H9 (cell line): ENCODE measurements around the gene DCLRE1C. TPM values are rescaled to one million over a fixed set of nuclear protein-coding genes. Genes with fewer than 3 reads are reported as not detected.

Experiments
- DNase-seq: peaks from one replicate; pipeline ENCODE4 v3.0.0-alpha.2; 2017
- H2AFZ ChIP-seq: one replicate; pipeline ENCODE4 v1.6.1; 2013; ENCODE audit warnings: mild to moderate bottlenecking, low read length, control low read depth, moderate library complexity
- H2AK5ac ChIP-seq: 2 replicates; pipeline ENCODE4 v1.6.1; 2013; ENCODE audit warnings: low read length, control low read depth, mixed read lengths; ENCODE audit not compliant: insufficient read length
- H2BK120ac ChIP-seq: one replicate; pipeline ENCODE4 v1.6.1; 2013; ENCODE audit warnings: low read depth, mild to moderate bottlenecking, low read length, control low read depth, inconsistent platforms; ENCODE audit not compliant: poor library complexity, severe bottlenecking
- H2BK12ac ChIP-seq: 2 replicates; pipeline ENCODE4 v1.6.1; 2013; ENCODE audit warnings: low read length, control low read depth, mixed read lengths, low read depth; ENCODE audit not compliant: insufficient read length
- H2BK15ac ChIP-seq: 2 replicates; pipeline ENCODE4 v1.6.1; 2013; ENCODE audit warnings: low read depth, low read length, control low read depth
- H2BK20ac ChIP-seq: one replicate; pipeline ENCODE4 v1.6.1; 2013; ENCODE audit warnings: low read depth, mild to moderate bottlenecking, low read length, control low read depth, inconsistent platforms; ENCODE audit not compliant: poor library complexity, severe bottlenecking
- H2BK5ac ChIP-seq: 2 replicates; pipeline ENCODE4 v1.6.1; 2013; ENCODE audit warnings: low read length, control low read depth, mixed read lengths; ENCODE audit not compliant: insufficient read length
- H3K14ac ChIP-seq: 2 replicates; pipeline ENCODE4 v1.6.1; 2013; ENCODE audit warnings: low read length, control low read depth; ENCODE audit not compliant: insufficient read depth
- H3K18ac ChIP-seq: 2 replicates; pipeline ENCODE4 v1.6.1; 2013; ENCODE audit warnings: low read depth, mild to moderate bottlenecking, mixed read lengths, low read length, control low read depth; ENCODE audit not compliant: insufficient read length
- H3K23ac ChIP-seq: 2 replicates; pipeline ENCODE4 v1.6.1; 2013; ENCODE audit warnings: low read length, control low read depth, mixed read lengths, low read depth; ENCODE audit not compliant: insufficient read length
- H3K23me2 ChIP-seq: 2 replicates; pipeline ENCODE4 v1.6.1; 2013; ENCODE audit warnings: low read depth, mild to moderate bottlenecking, mixed read lengths, low read length, control low read depth; ENCODE audit not compliant: insufficient read length, poor library complexity, severe bottlenecking
- H3K27ac ChIP-seq: 2 replicates; pipeline ENCODE4 v1.5.1; 2013; ENCODE audit warnings: low read length, control low read depth, mixed read lengths, low read depth; ENCODE audit not compliant: insufficient read length
- H3K27me3 ChIP-seq: 2 replicates; pipeline ENCODE4 v1.6.1; 2013; ENCODE audit warnings: low read length, control low read depth, inconsistent platforms; ENCODE audit not compliant: insufficient read depth
- H3K4ac ChIP-seq: 2 replicates; pipeline ENCODE4 v1.6.1; 2013; ENCODE audit warnings: low read depth, mild to moderate bottlenecking, control low read depth, inconsistent platforms, low read length, moderate library complexity
- H3K4me1 ChIP-seq: 2 replicates; pipeline ENCODE4 v1.6.1; 2013; ENCODE audit warnings: low read length, control low read depth, inconsistent platforms; ENCODE audit not compliant: insufficient read depth
- H3K4me2 ChIP-seq: 2 replicates; pipeline ENCODE4 v1.6.1; 2013; ENCODE audit warnings: low read length, control low read depth, mixed read lengths; ENCODE audit not compliant: insufficient read length, insufficient read depth
- H3K56ac ChIP-seq: 2 replicates; pipeline ENCODE4 v1.6.1; 2013; ENCODE audit warnings: low read depth, mild to moderate bottlenecking, mixed read lengths, low read length, control low read depth; ENCODE audit not compliant: insufficient read length
- H3K79me1 ChIP-seq: 2 replicates; pipeline ENCODE4 v1.6.1; 2013; ENCODE audit warnings: low read depth, mild to moderate bottlenecking, moderate library complexity, low read length, control low read depth, inconsistent platforms; ENCODE audit not compliant: insufficient read depth, poor library complexity, severe bottlenecking
- H3K79me2 ChIP-seq: 2 replicates; pipeline ENCODE4 v1.6.1; 2013; ENCODE audit warnings: low read length, control low read depth, inconsistent platforms; ENCODE audit not compliant: insufficient read depth
- H3K9ac ChIP-seq: 2 replicates; pipeline ENCODE4 v1.6.1; 2013; ENCODE audit warnings: low read length, control low read depth, mixed read lengths; ENCODE audit not compliant: insufficient read length; ENCODE audit errors: extremely low read depth
- H3K9me3 ChIP-seq: one replicate; pipeline ENCODE4 v1.6.1; 2013; ENCODE audit warnings: low read depth, low read length, inconsistent platforms; ENCODE audit not compliant: control insufficient read depth
- H3T11ph ChIP-seq: one replicate; pipeline ENCODE4 v1.6.1; 2013; ENCODE audit warnings: mild to moderate bottlenecking, low read length, control low read depth, inconsistent platforms
- H4K20me1 ChIP-seq: one replicate; pipeline ENCODE4 v1.6.1; 2013; ENCODE audit not compliant: control insufficient read depth, insufficient read length, insufficient read depth
- H4K5ac ChIP-seq: 2 replicates; pipeline ENCODE4 v1.6.1; 2013; ENCODE audit warnings: low read depth, mild to moderate bottlenecking, mixed read lengths, low read length, control low read depth; ENCODE audit not compliant: insufficient read length
- H4K8ac ChIP-seq: replicated peaks from 2 replicates; pipeline ENCODE4 v1.6.1; 2013; ENCODE audit warnings: low read length, control low read depth, mixed read lengths, low read depth; ENCODE audit not compliant: insufficient read length
- H4K91ac ChIP-seq: 2 replicates; pipeline ENCODE4 v1.6.1; 2013; ENCODE audit warnings: low read depth, mild to moderate bottlenecking, moderate library complexity, mixed read lengths, low read length, control low read depth; ENCODE audit not compliant: insufficient read length
- H3K27ac Mint-ChIP-seq, 3 experiments: 2 replicates in 2 of 3; 3 replicates in 1 of 3; pipeline ENCODE4 v1.8.0; 2020 to 2021; ENCODE audit warnings: mixed read lengths in 3 of 3, mild to moderate bottlenecking in 1 of 3, moderate library complexity in 1 of 3
- H3K27me3 Mint-ChIP-seq: 2 replicates; pipeline ENCODE4 v1.8.0; 2021; ENCODE audit warnings: low read depth, mild to moderate bottlenecking, moderate library complexity, mixed read lengths
- H3K36me3 Mint-ChIP-seq, 3 experiments: 2 replicates in 2 of 3; 3 replicates in 1 of 3; pipeline ENCODE4 v1.8.0; 2020 to 2021; ENCODE audit warnings: low read depth in 3 of 3, mixed read lengths in 3 of 3; ENCODE audit not compliant: insufficient read depth in 1 of 3
- H3K4me1 Mint-ChIP-seq, 2 experiments: 2 replicates each; pipeline ENCODE4 v1.8.0; 2020; ENCODE audit warnings: mixed read lengths in 2 of 2
- H3K4me3 Mint-ChIP-seq, 2 experiments: 2 replicates in 1 of 2; 3 replicates in 1 of 2; pipeline ENCODE4 v1.8.0; 2020 to 2021; ENCODE audit warnings: mild to moderate bottlenecking in 2 of 2, mixed read lengths in 2 of 2, moderate library complexity in 1 of 2
- H3K9me3 Mint-ChIP-seq, 2 experiments: 2 replicates in 1 of 2; 3 replicates in 1 of 2; pipeline ENCODE4 v1.8.0; 2020; ENCODE audit warnings: mild to moderate bottlenecking in 2 of 2, mixed read lengths in 2 of 2, moderate library complexity in 1 of 2
- WGBS: extraction: QIAGEN DNeasy Blood & Tissue Kit; methylation state at CpG from one replicate; pipeline ENCODE4 v1.1.7; 2013; ENCODE audit warnings: missing lambda C conversion rate, low lambda C conversion rate, mixed read lengths; ENCODE audit not compliant: insufficient read length; ENCODE audit errors: extremely low coverage; 5-methylcytosine and 5-hydroxymethylcytosine counted together
- total RNA-seq: library from RNA; stranded (reverse); gene quantifications from 2 replicates; pipeline ENCODE4 v1.2.1, GENCODE V29; 2021
- TF ChIP-seq, protein P1 (sequence below): fragments of 200-600 bp; sonication (generic); conservative IDR thresholded peaks from 3 replicates; pipeline ENCODE4 v1.8.0; 2021; ENCODE audit warnings: antibody characterized with exemption, mild to moderate bottlenecking

Gene DCLRE1C
- total RNA-seq, 1 experiment from 2014 or later, result 15.2 TPM

DNA sequence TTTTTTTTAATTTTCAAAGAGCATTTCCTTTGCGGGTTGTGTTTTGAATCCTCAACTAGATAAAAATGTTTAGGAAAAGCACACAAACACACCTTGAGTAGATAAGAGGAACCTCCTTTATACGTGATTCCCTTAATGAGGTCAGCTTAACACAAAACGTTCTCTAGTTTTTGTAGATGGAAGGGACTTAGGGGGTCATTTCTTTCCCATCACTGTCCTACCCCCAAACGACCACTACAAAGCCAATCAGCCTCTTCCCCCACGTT is 74.0 kb downstream of the DCLRE1C start:
- Mint-ChIP-seq H3K9me3 (no peaks in the 10 kb centered on the region; a peak in 1 of 5 replicates), H3K4me1 (peaks cover 37 to 41% of the 10 kb centered on the region in 2 experiments), H3K27me3 (no peaks in the 10 kb centered on the region), H3K27ac (peak overlapping the region in 2 of 3 experiments; percentile 18 to 98; a peak in 3 of 7 replicates), H3K4me3 (peak overlapping the region; percentile 99), H3K36me3 (peaks cover 15 to 21% (median 17%) of the 10 kb centered on the region in 3 experiments; a peak in 6 of 7 replicates)
- Histone ChIP-seq H3K14ac (no peak overlapping the region), H3K79me1 (peaks cover 2% of the 10 kb centered on the region), H3K4ac (no peak overlapping the region), H3K4me1 (peaks cover 9% of the 10 kb centered on the region; the same call in 1 of the 2 replicates), H2BK15ac (no peak overlapping the region), H4K91ac (no peak overlapping the region), H3K23me2 (peaks cover 4% of the 10 kb centered on the region), H3K18ac (no peak overlapping the region), H3K23ac (no peak overlapping the region), H3K27ac (no peak overlapping the region), H2AK5ac (no peak overlapping the region), H4K8ac (no peak overlapping the region), H3T11ph (no peak overlapping the region), H2BK5ac (no peak overlapping the region), H3K9ac (peak overlapping the region; percentile 90), H4K20me1 (no peaks in the 10 kb centered on the region), H3K4me2 (peak overlapping the region; percentile 93), H4K5ac (no peak overlapping the region), H2BK20ac (no peak overlapping the region), H3K9me3 (no peaks in the 10 kb centered on the region), H2AFZ (no peak overlapping the region), H3K79me2 (peaks cover 37% of the 10 kb centered on the region; the same call in 1 of the 2 replicates), H2BK120ac (no peak overlapping the region), H2BK12ac (no peak overlapping the region), H3K27me3 (no peaks in the 10 kb centered on the region), H3K56ac (no peak overlapping the region)
- TF ChIP-seq, protein P1, sequence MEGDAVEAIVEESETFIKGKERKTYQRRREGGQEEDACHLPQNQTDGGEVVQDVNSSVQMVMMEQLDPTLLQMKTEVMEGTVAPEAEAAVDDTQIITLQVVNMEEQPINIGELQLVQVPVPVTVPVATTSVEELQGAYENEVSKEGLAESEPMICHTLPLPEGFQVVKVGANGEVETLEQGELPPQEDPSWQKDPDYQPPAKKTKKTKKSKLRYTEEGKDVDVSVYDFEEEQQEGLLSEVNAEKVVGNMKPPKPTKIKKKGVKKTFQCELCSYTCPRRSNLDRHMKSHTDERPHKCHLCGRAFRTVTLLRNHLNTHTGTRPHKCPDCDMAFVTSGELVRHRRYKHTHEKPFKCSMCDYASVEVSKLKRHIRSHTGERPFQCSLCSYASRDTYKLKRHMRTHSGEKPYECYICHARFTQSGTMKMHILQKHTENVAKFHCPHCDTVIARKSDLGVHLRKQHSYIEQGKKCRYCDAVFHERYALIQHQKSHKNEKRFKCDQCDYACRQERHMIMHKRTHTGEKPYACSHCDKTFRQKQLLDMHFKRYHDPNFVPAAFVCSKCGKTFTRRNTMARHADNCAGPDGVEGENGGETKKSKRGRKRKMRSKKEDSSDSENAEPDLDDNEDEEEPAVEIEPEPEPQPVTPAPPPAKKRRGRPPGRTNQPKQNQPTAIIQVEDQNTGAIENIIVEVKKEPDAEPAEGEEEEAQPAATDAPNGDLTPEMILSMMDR, result no peak
- DNase-seq, result no peak
- no CpG with 5 or more reads among the region's 5 CpGs for WGBS
